ENCODE measurements around the gene HSPB1. TPM values are rescaled to one million over a fixed set of nuclear protein-coding genes. Genes with fewer than 3 reads are reported as not detected.
"Not testable (repeated sequence)": the region's sequence is repeated elsewhere in the genome, so short reads cannot be mapped to it uniquely, and the experiment has no call there.

HSPB1 gene
- total RNA-seq, 1 experiment from 2014 or later, result 80.7 TPM

- not testable (repeated sequence) for H3K4me3 ChIP-seq (ENCODE audit: insufficient read depth, low read depth, low read length); H3K36me3 ChIP-seq (replicated peaks; ENCODE audit: control insufficient read depth, insufficient read depth, low read length); DNase-seq
- H3K27me3 ChIP-seq (ENCODE audit: control insufficient read depth, insufficient read depth, low read length), result peaks cover 17% of the 10 kb centered on the region
These were observed 31.1 kb upstream of the HSPB1 start for GRCh38 chr7:76271384-76271783.

GRCh38 chr7:76272142-76272541 is 30.3 kb upstream of the HSPB1 start:
- peaks cover 11% of the 10 kb centered on the region for H3K27me3 ChIP-seq (ENCODE audit: control insufficient read depth, insufficient read depth, low read length)
- no peaks in the 10 kb centered on the region for H3K36me3 ChIP-seq (replicated peaks; ENCODE audit: control insufficient read depth, insufficient read depth, low read length)
- no peak for DNase-seq
- H3K4me3 ChIP-seq (ENCODE audit: insufficient read depth, low read depth, low read length), result no peak overlapping the region

- Histone ChIP-seq H3K36me3 (replicated peaks; ENCODE audit: control insufficient read depth, insufficient read depth, low read length) (no peaks in the 10 kb centered on the region), H3K27me3 (ENCODE audit: control insufficient read depth, insufficient read depth, low read length) (peaks cover 6% of the 10 kb centered on the region), H3K4me3 (ENCODE audit: insufficient read depth, low read depth, low read length) (no peak overlapping the region)
- DNase-seq, result no peak
These were observed 29.5 kb upstream of the HSPB1 start for GRCh38 chr7:76272851-76273497.

- no peak overlapping the region for H3K4me3 ChIP-seq (ENCODE audit: insufficient read depth, low read depth, low read length)
- peak; percentile 54 for DNase-seq
- peaks cover 5% of the 10 kb centered on the region for H3K27me3 ChIP-seq (ENCODE audit: control insufficient read depth, insufficient read depth, low read length)
- no peaks in the 10 kb centered on the region for H3K36me3 ChIP-seq (replicated peaks; ENCODE audit: control insufficient read depth, insufficient read depth, low read length)
These were observed 29.0 kb upstream of the HSPB1 start for GRCh38 chr7:76273503-76273902.

- DNase-seq, result peak; percentile 59
- H3K27me3 ChIP-seq (ENCODE audit: control insufficient read depth, insufficient read depth, low read length), result peaks cover 36% of the 10 kb centered on the region
- no peaks in the 10 kb centered on the region for H3K36me3 ChIP-seq (replicated peaks; ENCODE audit: control insufficient read depth, insufficient read depth, low read length)
- no peak overlapping the region for H3K4me3 ChIP-seq (ENCODE audit: insufficient read depth, low read depth, low read length)
These were observed 23.9 kb upstream of the HSPB1 start for GRCh38 chr7:76278540-76278939.

GRCh38 chr7:76280408-76280807 is 22.1 kb upstream of the HSPB1 start:
- peak; percentile 83 for DNase-seq
- peak overlapping the region; percentile 42; the same call in 1 of the 2 replicates for H3K4me3 ChIP-seq (ENCODE audit: insufficient read depth, low read depth, low read length)

GRCh38 chr7:76281006-76281705 is 21.3 kb upstream of the HSPB1 start:
- H3K27me3 ChIP-seq (ENCODE audit: control insufficient read depth, insufficient read depth, low read length), result peaks cover 41% of the 10 kb centered on the region
- peaks cover 2% of the 10 kb centered on the region for H3K36me3 ChIP-seq (replicated peaks; ENCODE audit: control insufficient read depth, insufficient read depth, low read length)
- H3K4me3 ChIP-seq (ENCODE audit: insufficient read depth, low read depth, low read length), result peak overlapping the region; percentile 55
- DNase-seq, result peak; percentile 61

More at GRCh38 chr7:76280408-76280807, 22.1 kb upstream of the HSPB1 start:
- H3K36me3 ChIP-seq (replicated peaks; ENCODE audit: control insufficient read depth, insufficient read depth, low read length), result no peaks in the 10 kb centered on the region
- peaks cover 41% of the 10 kb centered on the region for H3K27me3 ChIP-seq (ENCODE audit: control insufficient read depth, insufficient read depth, low read length)

GRCh38 chr7:76281706-76282343 is 20.6 kb upstream of the HSPB1 start:
- peaks cover 41% of the 10 kb centered on the region for H3K27me3 ChIP-seq (ENCODE audit: control insufficient read depth, insufficient read depth, low read length)
- peaks cover 2% of the 10 kb centered on the region for H3K36me3 ChIP-seq (replicated peaks; ENCODE audit: control insufficient read depth, insufficient read depth, low read length)
- DNase-seq, result peak; percentile 83
- H3K4me3 ChIP-seq (ENCODE audit: insufficient read depth, low read depth, low read length), result peak overlapping the region; percentile 55

GRCh38 chr7:76282344-76283253 is 19.9 kb upstream of the HSPB1 start:
- H3K4me3 ChIP-seq (ENCODE audit: insufficient read depth, low read depth, low read length), result peak overlapping the region; percentile 55
- peaks cover 41% of the 10 kb centered on the region for H3K27me3 ChIP-seq (ENCODE audit: control insufficient read depth, insufficient read depth, low read length)
- peaks cover 2% of the 10 kb centered on the region for H3K36me3 ChIP-seq (replicated peaks; ENCODE audit: control insufficient read depth, insufficient read depth, low read length)
- peak; percentile 95 for DNase-seq

GRCh38 chr7:76283254-76284159 is 19.0 kb upstream of the HSPB1 start:
- peak; percentile 77 for DNase-seq
- Histone ChIP-seq H3K27me3 (ENCODE audit: control insufficient read depth, insufficient read depth, low read length) (peaks cover 41% of the 10 kb centered on the region), H3K36me3 (replicated peaks; ENCODE audit: control insufficient read depth, insufficient read depth, low read length) (peaks cover 2% of the 10 kb centered on the region), H3K4me3 (ENCODE audit: insufficient read depth, low read depth, low read length) (peak overlapping the region; percentile 55)

- Histone ChIP-seq H3K4me3 (ENCODE audit: insufficient read depth, low read depth, low read length) (no peak overlapping the region), H3K27me3 (ENCODE audit: control insufficient read depth, insufficient read depth, low read length) (peaks cover 22% of the 10 kb centered on the region), H3K36me3 (replicated peaks; ENCODE audit: control insufficient read depth, insufficient read depth, low read length) (peaks cover 2% of the 10 kb centered on the region)
- no peak for DNase-seq
These were observed 16.7 kb upstream of the HSPB1 start for GRCh38 chr7:76285604-76286374.

GRCh38 chr7:76286842-76287403 is 15.6 kb upstream of the HSPB1 start:
- Histone ChIP-seq H3K36me3 (replicated peaks; ENCODE audit: control insufficient read depth, insufficient read depth, low read length) (peaks cover 2% of the 10 kb centered on the region), H3K27me3 (ENCODE audit: control insufficient read depth, insufficient read depth, low read length) (peaks cover 14% of the 10 kb centered on the region), H3K4me3 (ENCODE audit: insufficient read depth, low read depth, low read length) (no peak overlapping the region)
- DNase-seq, result no peak

Data from H7 (cell line).